ENCODE results near the gene SHISA7. TPM values are rescaled to one million over a fixed set of nuclear protein-coding genes. Genes with fewer than 3 reads are reported as not detected.
"Not testable (repeated sequence)": the region's sequence is repeated elsewhere in the genome, so short reads cannot be mapped to it uniquely, and the experiment has no call there.

Gene SHISA7
- polyA plus RNA-seq, 4 donors: 0.12 to 0.21 TPM; not detected in 2

DNA sequence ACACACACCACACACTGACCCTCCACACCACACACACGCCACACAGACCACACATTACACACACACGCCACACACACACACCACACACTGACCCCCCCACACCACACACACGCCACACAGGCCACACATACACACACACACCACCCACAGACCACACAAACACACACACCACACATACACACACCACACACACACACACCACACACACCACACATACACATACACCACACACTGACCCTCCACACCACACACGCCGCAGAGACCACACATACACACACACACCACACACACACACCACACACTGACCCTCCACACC lies 5.0 kb upstream of the SHISA7 start:
- not testable (repeated sequence) for H3K4me3 ChIP-seq (ENCODE audit: low read depth in 1 of 3, low read length in 3 of 3); H3K36me3 ChIP-seq (ENCODE audit: control insufficient read depth in 3 of 3, insufficient read depth in 2 of 3, low read depth in 1 of 3, low read length in 3 of 3); H3K27ac ChIP-seq (ENCODE audit: low read depth in 1 of 3, low read length in 2 of 3); FAIRE-seq; H3K4me1 ChIP-seq (ENCODE audit: control insufficient read depth in 3 of 3, insufficient read depth in 2 of 3, low read depth in 1 of 3, low read length in 2 of 3); DNase-seq; H3K9me3 ChIP-seq (ENCODE audit: control insufficient read depth in 2 of 2, insufficient read depth in 1 of 2, low read depth in 1 of 2, low read length in 1 of 2)
- 88 to 90% (median 89%) methylated on average over 5 of the region's 5 CpGs for WGBS, 3 donors
- peaks cover 14 to 76% (median 37%) of the 10 kb centered on the region in 3 donors for H3K27me3 ChIP-seq (ENCODE audit: control insufficient read depth in 3 of 3, insufficient read depth in 3 of 3, low read length in 3 of 3)

GRCh38 chr19:55447421-55448174 lies 4.5 kb upstream of the SHISA7 start:
- DNase-seq (no peak), FAIRE-seq (no peak)
- 27 to 38% (median 36%) methylated on average over 15 to 16 of the region's 16 CpGs for WGBS, 3 donors

DNA sequence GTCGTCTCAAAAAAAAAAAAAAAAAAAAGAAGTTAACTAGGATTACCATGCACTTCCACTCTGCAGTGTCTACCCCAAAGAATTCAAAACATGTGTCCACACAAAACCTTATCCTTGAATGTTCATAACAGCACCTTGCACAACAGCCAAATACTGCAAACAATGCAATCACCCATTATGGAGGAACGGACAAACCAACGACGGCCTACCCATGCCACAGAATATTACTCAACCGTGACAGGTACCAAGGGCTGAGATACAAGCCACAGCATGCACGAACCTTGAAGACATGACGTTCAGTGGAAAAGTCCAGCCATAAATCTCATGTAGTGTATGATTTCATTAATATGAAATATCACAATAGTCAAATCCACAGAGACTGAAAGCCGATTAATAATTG lies 3.0 kb upstream of the SHISA7 start:
- Histone ChIP-seq H3K4me3 (ENCODE audit: low read depth in 1 of 3, low read length in 3 of 3) (no peak overlapping the region), H3K27me3 (ENCODE audit: control insufficient read depth in 3 of 3, insufficient read depth in 3 of 3, low read length in 3 of 3) (peaks cover 11 to 77% (median 45%) of the 10 kb centered on the region in 3 donors), H3K36me3 (ENCODE audit: control insufficient read depth in 3 of 3, insufficient read depth in 2 of 3, low read depth in 1 of 3, low read length in 3 of 3) (no peaks in the 10 kb centered on the region), H3K9me3 (ENCODE audit: control insufficient read depth in 2 of 2, insufficient read depth in 1 of 2, low read depth in 1 of 2, low read length in 1 of 2) (no peaks in the 10 kb centered on the region), H3K4me1 (ENCODE audit: control insufficient read depth in 3 of 3, insufficient read depth in 2 of 3, low read depth in 1 of 3, low read length in 2 of 3) (peaks cover 0 to 2% (median 0%) of the 10 kb centered on the region in 3 donors), H3K27ac (ENCODE audit: low read depth in 1 of 3, low read length in 2 of 3) (no peak overlapping the region)
- WGBS, 3 donors: 60 to 69% (median 62%) methylated on average over 8 of the region's 8 CpGs
- FAIRE-seq: no peak
- no peak for DNase-seq

More at GRCh38 chr19:55447421-55448174, 4.5 kb upstream of the SHISA7 start:
- H3K36me3 ChIP-seq (ENCODE audit: control insufficient read depth in 3 of 3, insufficient read depth in 2 of 3, low read depth in 1 of 3, low read length in 3 of 3): no peaks in the 10 kb centered on the region
- no peak overlapping the region for H3K4me3 ChIP-seq (ENCODE audit: low read depth in 1 of 3, low read length in 3 of 3)
- H3K27ac ChIP-seq (ENCODE audit: low read depth in 1 of 3, low read length in 2 of 3): no peak overlapping the region
- H3K27me3 ChIP-seq (ENCODE audit: control insufficient read depth in 3 of 3, insufficient read depth in 3 of 3, low read length in 3 of 3): peaks cover 13 to 79% (median 40%) of the 10 kb centered on the region in 3 donors
- H3K9me3 ChIP-seq (ENCODE audit: control insufficient read depth in 2 of 2, insufficient read depth in 1 of 2, low read depth in 1 of 2, low read length in 1 of 2): no peaks in the 10 kb centered on the region
- peaks cover 0 to 5% (median 2%) of the 10 kb centered on the region in 3 donors for H3K4me1 ChIP-seq (ENCODE audit: control insufficient read depth in 3 of 3, insufficient read depth in 2 of 3, low read depth in 1 of 3, low read length in 2 of 3)

GRCh38 chr19:55444646-55445045 lies 1.5 kb upstream of the SHISA7 start:
- DNase-seq (no peak), FAIRE-seq (no peak)
- peaks cover 0 to 2% (median 0%) of the 10 kb centered on the region in 3 donors for H3K4me1 ChIP-seq (ENCODE audit: control insufficient read depth in 3 of 3, insufficient read depth in 2 of 3, low read depth in 1 of 3, low read length in 2 of 3)
- H3K27ac ChIP-seq (ENCODE audit: low read depth in 1 of 3, low read length in 2 of 3): no peak overlapping the region
- no peak overlapping the region for H3K4me3 ChIP-seq (ENCODE audit: low read depth in 1 of 3, low read length in 3 of 3)
- WGBS, 3 donors: 48 to 51% (median 49%) methylated on average over 11 of the region's 11 CpGs
- no peaks in the 10 kb centered on the region for H3K36me3 ChIP-seq (ENCODE audit: control insufficient read depth in 3 of 3, insufficient read depth in 2 of 3, low read depth in 1 of 3, low read length in 3 of 3)
- peaks cover 0 to 4% of the 10 kb centered on the region in 2 donors for H3K9me3 ChIP-seq (ENCODE audit: control insufficient read depth in 2 of 2, insufficient read depth in 1 of 2, low read depth in 1 of 2, low read length in 1 of 2)
- H3K27me3 ChIP-seq (ENCODE audit: control insufficient read depth in 3 of 3, insufficient read depth in 3 of 3, low read length in 3 of 3): peaks cover 11 to 79% (median 46%) of the 10 kb centered on the region in 3 donors

- 36 to 41% (median 40%) methylated on average over 17 to 18 of the region's 18 CpGs for WGBS, 3 donors
- peaks cover 0 to 2% (median 0%) of the 10 kb centered on the region in 3 donors for H3K4me1 ChIP-seq (ENCODE audit: control insufficient read depth in 3 of 3, insufficient read depth in 2 of 3, low read depth in 1 of 3, low read length in 2 of 3)
- DNase-seq (no peak), FAIRE-seq (no peak)
- no peaks in the 10 kb centered on the region for H3K36me3 ChIP-seq (ENCODE audit: control insufficient read depth in 3 of 3, insufficient read depth in 2 of 3, low read depth in 1 of 3, low read length in 3 of 3)
- no peak overlapping the region for H3K27ac ChIP-seq (ENCODE audit: low read depth in 1 of 3, low read length in 2 of 3)
- H3K4me3 ChIP-seq (ENCODE audit: low read depth in 1 of 3, low read length in 3 of 3): no peak overlapping the region
- peaks cover 11 to 80% (median 51%) of the 10 kb centered on the region in 3 donors for H3K27me3 ChIP-seq (ENCODE audit: control insufficient read depth in 3 of 3, insufficient read depth in 3 of 3, low read length in 3 of 3)
- H3K9me3 ChIP-seq (ENCODE audit: control insufficient read depth in 2 of 2, insufficient read depth in 1 of 2, low read depth in 1 of 2, low read length in 1 of 2): peaks cover 0 to 4% of the 10 kb centered on the region in 2 donors
These were observed 852 bp upstream of the SHISA7 start for GRCh38 chr19:55443824-55444480.

- Histone ChIP-seq H3K27ac (ENCODE audit: low read depth in 1 of 3, low read length in 2 of 3) (no peak overlapping the region), H3K27me3 (ENCODE audit: control insufficient read depth in 3 of 3, insufficient read depth in 3 of 3, low read length in 3 of 3) (peaks cover 11 to 87% (median 53%) of the 10 kb centered on the region in 3 donors), H3K4me1 (ENCODE audit: control insufficient read depth in 3 of 3, insufficient read depth in 2 of 3, low read depth in 1 of 3, low read length in 2 of 3) (peaks cover 0 to 2% (median 0%) of the 10 kb centered on the region in 3 donors), H3K4me3 (ENCODE audit: low read depth in 1 of 3, low read length in 3 of 3) (no peak overlapping the region), H3K9me3 (ENCODE audit: control insufficient read depth in 2 of 2, insufficient read depth in 1 of 2, low read depth in 1 of 2, low read length in 1 of 2) (peaks cover 0 to 4% of the 10 kb centered on the region in 2 donors), H3K36me3 (ENCODE audit: control insufficient read depth in 3 of 3, insufficient read depth in 2 of 3, low read depth in 1 of 3, low read length in 3 of 3) (no peaks in the 10 kb centered on the region)
- FAIRE-seq: no peak
- WGBS, 3 donors: 1 to 3% (median 2%) methylated on average over 30 to 72 of the region's 72 CpGs
- no peak for DNase-seq
These were observed 633 bp downstream of the SHISA7 start for GRCh38 chr19:55442372-55442961.

DNA sequence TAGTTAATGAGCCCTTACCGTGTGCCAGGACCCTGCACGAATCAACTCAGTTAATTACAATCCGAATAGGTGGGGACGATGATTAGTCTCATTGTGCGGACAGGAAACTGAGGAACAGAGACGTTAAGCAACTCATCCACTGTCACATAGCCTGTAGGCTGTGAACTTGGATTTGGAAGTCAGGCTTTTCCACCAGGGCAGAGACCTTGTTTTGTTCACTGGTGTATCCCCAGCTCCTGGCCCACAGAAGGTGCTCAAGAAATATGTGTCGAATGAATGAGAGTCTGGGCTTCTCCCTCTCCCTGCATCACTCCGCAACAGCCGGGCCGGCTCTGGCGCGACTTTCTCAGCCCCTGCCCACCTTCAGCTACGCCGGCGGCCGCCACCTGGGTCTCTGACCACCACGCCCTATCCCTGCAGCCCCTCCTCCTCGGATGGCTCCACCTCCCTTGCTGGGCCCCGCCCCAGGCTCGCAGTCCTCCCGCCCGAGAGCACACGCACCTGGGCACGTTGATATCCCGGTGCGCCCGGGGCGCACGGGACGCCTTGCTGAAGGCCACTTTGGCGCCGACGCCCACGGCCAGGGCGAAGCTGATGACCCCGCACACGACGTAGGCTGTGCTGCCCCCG lies 1.3 kb downstream of the SHISA7 start:
- peaks cover 0 to 4% of the 10 kb centered on the region in 2 donors for H3K9me3 ChIP-seq (ENCODE audit: control insufficient read depth in 2 of 2, insufficient read depth in 1 of 2, low read depth in 1 of 2, low read length in 1 of 2)
- H3K27me3 ChIP-seq (ENCODE audit: control insufficient read depth in 3 of 3, insufficient read depth in 3 of 3, low read length in 3 of 3): peaks cover 11 to 83% (median 54%) of the 10 kb centered on the region in 3 donors
- H3K36me3 ChIP-seq (ENCODE audit: control insufficient read depth in 3 of 3, insufficient read depth in 2 of 3, low read depth in 1 of 3, low read length in 3 of 3): no peaks in the 10 kb centered on the region
- no peak for DNase-seq
- H3K4me1 ChIP-seq (ENCODE audit: control insufficient read depth in 3 of 3, insufficient read depth in 2 of 3, low read depth in 1 of 3, low read length in 2 of 3): peaks cover 0 to 2% (median 0%) of the 10 kb centered on the region in 3 donors
- H3K4me3 ChIP-seq (ENCODE audit: low read depth in 1 of 3, low read length in 3 of 3): no peak overlapping the region
- H3K27ac ChIP-seq (ENCODE audit: low read depth in 1 of 3, low read length in 2 of 3): no peak overlapping the region
- no peak for FAIRE-seq
- 3 to 4% (median 4%) methylated on average over 39 of the region's 39 CpGs for WGBS, 3 donors

- no peak for DNase-seq
These were observed 1.8 kb downstream of the SHISA7 start for GRCh38 chr19:55441319-55441691.

More at GRCh38 chr19:55441319-55441691, 1.8 kb downstream of the SHISA7 start:
- no peak for FAIRE-seq
- H3K4me3 ChIP-seq (ENCODE audit: low read depth in 1 of 3, low read length in 3 of 3): no peak overlapping the region
- H3K27ac ChIP-seq (ENCODE audit: low read depth in 1 of 3, low read length in 2 of 3): no peak overlapping the region
- H3K4me1 ChIP-seq (ENCODE audit: control insufficient read depth in 3 of 3, insufficient read depth in 2 of 3, low read depth in 1 of 3, low read length in 2 of 3): peaks cover 0 to 2% (median 0%) of the 10 kb centered on the region in 3 donors
- peaks cover 11 to 78% (median 54%) of the 10 kb centered on the region in 3 donors for H3K27me3 ChIP-seq (ENCODE audit: control insufficient read depth in 3 of 3, insufficient read depth in 3 of 3, low read length in 3 of 3)
- WGBS, 3 donors: 7 to 14% (median 11%) methylated on average over 21 of the region's 21 CpGs
- H3K36me3 ChIP-seq (ENCODE audit: control insufficient read depth in 3 of 3, insufficient read depth in 2 of 3, low read depth in 1 of 3, low read length in 3 of 3): no peaks in the 10 kb centered on the region
- peaks cover 0 to 4% of the 10 kb centered on the region in 2 donors for H3K9me3 ChIP-seq (ENCODE audit: control insufficient read depth in 2 of 2, insufficient read depth in 1 of 2, low read depth in 1 of 2, low read length in 1 of 2)
